Measurements from ENCODE around the gene CREB3L2.

Gene CREB3L2

DNA sequence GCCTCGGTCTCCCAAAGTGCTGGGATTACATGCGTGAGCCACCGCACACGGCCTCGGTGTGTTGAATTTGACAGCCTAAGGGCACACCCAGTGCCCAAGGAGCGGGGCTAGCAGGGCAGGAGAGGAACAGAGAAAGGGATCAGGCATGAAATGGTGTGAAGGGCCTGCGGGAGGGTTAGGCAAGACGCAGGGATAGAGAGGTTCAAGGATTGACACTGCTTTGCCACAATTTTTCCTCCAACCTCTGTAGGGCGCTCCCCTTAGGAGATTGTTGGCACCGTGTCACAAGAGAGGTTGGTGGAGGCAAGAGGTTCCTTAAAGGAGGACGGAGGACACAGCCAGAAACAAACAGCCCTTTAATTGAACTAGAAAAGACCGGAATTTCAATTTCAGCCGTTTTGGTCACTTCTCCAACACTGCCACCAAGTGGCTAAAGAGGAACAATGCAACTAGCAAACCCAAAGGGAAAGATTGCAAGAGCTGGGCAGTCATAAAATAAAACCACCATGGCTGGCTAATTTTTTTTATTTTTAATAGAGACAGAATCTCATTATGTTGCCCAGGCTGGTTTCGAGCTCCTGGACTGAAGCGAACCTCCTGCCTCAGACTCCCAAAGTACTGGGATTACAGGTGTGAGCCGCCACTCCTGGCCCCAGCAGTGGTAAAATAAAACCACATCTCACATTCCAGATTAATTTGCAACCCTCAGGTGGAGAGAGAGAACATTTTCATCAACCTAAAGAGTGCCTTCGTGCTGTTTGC, 6.9 kb upstream of the CREB3L2 start:
- DNase-seq: peak; percentile 65 to 66

- no peak for DNase-seq
These were observed 6.2 kb upstream of the CREB3L2 start for GRCh38 chr7:138008019-138008587.

DNA sequence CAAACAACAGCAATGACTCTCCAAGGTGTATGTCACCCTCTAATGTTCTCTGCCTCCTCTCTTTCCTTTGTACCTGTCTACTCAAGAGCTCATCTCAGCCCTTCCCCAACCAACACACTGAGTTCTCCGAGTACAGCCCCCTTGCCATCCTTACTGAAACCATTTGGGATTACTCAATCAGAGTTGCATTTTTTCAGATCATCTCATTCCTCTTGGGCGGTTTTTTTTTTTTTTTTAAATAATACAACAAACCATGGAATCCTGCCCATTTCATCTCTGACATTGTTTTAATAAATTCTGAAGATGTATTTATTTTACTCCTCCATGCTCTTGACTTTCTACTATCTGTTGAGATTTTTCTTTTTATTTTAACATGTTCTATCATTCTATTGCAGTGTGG, 4.2 kb upstream of the CREB3L2 start:
- DNase-seq: no peak

GRCh38 chr7:138004936-138005335, 3.0 kb upstream of the CREB3L2 start:
- DNase-seq: no peak

GRCh38 chr7:138004046-138004445, 2.2 kb upstream of the CREB3L2 start:
- no peak for DNase-seq

GRCh38 chr7:138002828-138003189, 923 bp upstream of the CREB3L2 start:
- DNase-seq: no peak

DNA sequence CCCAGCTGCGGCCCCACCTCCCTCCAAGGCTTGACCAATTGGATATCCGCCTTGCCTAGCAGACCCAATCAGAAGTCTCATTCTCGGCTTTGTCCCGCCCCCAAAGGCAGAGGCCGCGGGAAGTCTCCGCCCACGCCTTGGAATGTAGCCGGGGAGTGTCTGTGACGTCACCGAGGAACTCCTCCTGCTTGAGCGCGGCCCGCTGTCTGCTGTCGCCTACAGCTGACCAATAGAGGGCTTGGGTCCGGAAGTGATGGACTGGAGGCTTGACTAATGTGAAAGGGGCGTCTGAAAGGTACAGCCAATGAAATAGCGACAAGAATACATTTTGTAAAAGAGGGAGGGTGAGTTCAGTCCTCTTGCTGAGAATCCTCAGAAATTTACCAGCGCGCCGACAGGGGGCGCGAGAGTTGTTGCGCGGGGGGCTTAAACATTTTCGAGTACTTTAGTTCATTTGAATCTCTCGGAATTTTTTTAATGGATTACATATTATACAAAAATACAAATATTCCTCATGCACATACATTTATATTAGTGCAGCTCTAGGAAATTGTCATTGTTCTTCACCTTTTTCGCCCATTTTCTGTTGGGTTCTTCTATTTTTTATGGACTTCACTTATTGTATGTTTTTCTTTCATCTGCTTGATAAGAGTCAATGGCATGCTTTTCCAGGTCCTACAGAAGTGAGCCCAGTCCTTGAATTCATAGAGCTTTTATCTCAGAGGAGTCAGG, 376 bp upstream of the CREB3L2 start:
- peak; percentile 97 to 98 for DNase-seq

DNA sequence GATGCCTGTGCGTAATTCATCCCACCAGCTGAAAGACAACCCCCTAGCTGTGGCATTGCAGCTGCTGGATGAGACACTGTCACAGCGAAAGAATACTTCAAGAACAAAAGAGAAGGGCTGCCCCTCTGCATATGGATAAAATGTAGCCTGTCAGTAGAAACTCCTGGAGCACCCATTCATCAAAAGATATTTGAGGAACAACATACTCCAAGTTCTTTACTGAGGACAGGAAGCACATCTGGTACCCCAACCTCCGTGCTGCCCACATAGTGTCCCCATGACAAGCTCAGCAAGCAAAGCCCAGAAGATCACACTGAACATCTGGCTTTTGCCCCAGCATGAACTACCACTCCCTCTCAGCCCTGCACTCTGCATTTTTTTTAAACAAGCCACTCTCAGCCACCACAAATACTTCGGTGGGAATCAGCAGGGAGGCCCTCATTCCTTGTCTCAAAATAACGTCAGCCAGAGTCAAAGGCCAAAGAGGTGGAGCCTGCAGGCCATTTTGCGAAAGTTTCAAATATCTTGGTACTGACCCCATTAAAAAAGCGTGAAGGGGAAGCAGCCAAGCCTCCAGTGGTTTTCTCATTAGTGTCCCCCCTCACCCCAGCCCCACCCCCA, 1.7 kb downstream of the CREB3L2 start:
- peak; percentile 36 to 58 for DNase-seq

DNA sequence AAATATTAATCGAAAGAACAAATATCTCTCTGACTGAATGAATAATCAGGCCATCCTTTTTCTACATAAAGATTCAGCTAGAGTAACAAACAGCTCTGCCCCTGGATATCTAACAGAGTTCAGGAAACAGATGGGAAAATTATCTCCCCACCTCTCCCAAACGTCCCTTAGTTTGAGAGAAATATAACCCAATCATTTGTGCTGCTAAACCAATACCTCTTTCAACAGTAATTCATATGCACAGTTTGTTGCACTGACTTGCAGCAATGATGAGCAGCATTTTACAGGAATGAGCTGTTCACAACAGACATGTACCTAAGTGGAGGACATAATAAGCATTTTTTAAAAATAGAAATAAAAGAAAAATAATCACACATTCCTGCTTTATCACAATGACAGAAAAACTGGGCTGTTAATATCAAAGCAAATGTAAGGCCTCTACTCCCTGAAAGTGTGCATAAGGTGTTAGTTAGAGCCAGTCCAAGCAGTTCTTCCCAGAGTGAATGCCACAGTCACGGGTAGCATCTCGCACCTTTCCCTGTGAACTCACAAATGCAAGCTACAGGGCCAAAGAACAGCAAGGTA, 2.3 kb downstream of the CREB3L2 start:
- no peak for DNase-seq

GRCh38 chr7:137998250-137998649, 3.6 kb downstream of the CREB3L2 start:
- no peak for DNase-seq

GRCh38 chr7:137996871-137997270, 5.0 kb downstream of the CREB3L2 start:
- no peak for DNase-seq

- peak; percentile 52 to 66 for DNase-seq
These were observed 5.5 kb downstream of the CREB3L2 start for GRCh38 chr7:137996386-137996851.

GRCh38 chr7:137994216-137994615, 7.7 kb downstream of the CREB3L2 start:
- no peak for DNase-seq

- no peak for DNase-seq
These were observed 8.5 kb downstream of the CREB3L2 start for GRCh38 chr7:137993395-137993743.

DNA sequence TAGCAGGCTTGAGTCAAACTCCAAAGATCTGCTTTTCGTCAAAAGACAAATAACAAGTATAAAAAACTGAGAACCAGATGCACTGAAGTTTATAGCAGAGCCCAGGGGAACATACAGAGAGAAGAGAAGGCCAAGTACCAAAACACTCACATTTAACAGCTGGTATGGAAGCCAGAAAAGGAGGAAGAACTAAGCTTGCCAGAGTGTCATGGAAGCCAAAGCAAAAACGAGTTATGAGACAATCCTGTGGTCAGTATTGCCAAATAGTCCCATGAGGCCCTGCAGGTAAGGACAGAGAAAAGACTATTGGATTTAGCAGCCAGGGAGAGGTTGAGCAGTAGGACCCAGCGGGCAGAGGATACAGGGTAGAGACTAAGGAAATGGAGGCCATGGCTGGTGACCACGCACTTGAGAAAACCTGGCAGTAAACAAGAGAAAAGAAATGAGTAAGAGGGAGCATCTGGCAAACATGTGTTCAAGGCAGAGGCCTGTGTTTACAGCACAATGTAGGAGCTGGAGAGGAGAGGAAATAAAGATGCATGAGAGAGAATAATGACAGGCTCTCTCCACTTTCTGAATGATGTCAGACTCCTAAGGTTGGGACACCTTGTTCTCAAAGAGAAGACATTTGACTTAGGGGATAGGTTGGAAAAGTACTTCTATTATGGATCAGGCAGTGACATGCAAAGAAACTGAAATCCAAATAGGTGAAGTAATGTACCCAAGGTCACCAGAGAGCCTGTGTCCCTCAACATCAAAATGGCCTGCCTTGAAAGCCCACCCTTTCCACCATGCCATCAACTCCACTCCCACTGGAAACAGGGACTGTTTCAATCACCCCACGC, 9.1 kb downstream of the CREB3L2 start:
- DNase-seq: peak; percentile 88 to 91

DNA sequence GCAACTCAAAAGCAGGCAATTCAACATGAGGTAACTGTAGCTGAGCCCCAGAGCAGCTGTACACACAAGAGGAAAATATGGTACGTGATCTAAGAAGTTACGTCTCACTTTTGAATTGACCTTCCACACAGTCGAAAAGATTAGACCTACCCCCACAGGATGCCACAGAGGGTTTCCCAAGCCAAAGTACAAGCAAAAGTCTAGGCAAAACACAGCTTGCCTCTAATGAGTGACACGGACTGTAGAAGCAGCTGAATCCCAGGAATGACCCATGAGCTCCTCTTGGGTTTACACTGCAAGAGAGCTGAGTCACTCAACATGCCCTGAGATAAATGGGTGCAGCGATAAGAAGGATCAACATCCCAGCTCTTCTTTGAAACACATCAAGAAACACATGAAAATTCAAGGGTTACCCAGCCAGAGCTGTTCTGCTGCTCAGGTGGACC, 9.8 kb downstream of the CREB3L2 start:
- no peak for DNase-seq

GRCh38 chr7:137990251-137990941, 11.5 kb downstream of the CREB3L2 start:
- DNase-seq: no peak

GRCh38 chr7:137989590-137989989, 12.3 kb downstream of the CREB3L2 start:
- DNase-seq: no peak

DNA sequence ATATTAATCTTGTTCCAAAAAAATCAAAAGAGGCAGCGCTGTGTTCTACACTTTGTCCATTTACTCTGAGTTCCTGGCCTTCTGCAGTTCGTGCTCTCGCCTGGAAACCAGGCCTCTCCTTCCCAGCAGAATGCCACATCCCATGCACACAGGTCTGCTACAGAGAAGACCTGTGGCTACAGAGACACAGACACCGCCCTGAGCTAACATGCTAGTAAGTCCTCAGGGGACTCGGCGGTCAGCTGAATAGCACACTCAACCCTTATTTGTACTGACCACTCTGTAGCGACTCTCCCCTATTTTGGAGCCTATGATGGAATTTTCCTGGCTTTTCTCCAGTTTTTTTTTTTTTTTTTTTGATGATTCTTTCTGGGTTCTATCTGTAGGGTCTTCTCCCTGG, 12.8 kb downstream of the CREB3L2 start:
- DNase-seq: no peak

DNA sequence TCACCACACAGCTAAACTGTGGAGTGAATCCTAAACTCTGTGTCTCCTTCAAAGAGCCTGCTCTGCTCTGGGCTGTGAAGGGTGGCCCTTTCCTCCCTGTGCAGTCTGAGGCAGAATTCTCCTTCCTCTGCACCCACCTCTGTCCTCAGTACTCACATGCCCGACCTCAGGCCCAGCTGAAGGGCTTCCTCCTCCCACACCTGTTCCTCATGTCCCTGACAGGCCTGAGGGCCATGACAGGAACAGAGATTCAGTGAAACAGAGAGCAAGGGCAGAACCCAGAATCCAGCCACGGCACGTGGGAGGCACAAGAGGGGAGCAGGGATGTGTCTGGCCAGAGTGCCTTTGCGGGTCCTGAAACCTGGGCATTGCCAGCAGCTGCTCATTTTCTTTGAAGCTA, 13.9 kb downstream of the CREB3L2 start:
- DNase-seq: no peak

DNA sequence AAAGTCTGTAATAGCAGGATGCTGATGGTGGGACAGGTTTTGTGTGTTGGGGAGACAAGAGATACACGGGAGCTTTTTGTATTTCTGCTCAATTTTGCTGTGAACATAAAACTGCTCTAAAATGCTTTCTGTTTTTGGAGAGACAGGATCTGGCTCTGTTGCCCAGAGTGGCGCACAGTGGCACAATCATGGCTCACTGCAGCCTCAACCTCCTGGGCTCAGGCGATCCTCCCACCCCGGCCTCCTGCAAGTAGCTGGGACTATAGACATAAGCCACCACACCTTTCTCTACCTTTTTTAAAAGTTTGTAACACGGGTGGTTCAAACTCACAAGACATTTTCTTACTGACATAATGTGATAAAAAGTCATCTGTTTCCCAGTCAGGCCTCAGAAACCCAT, 14.3 kb downstream of the CREB3L2 start:
- no peak for DNase-seq

- DNase-seq: no peak
These were observed 14.9 kb downstream of the CREB3L2 start for GRCh38 chr7:137987018-137987349.
